CD1c-positive myeloid dendritic cell (primary cell): ENCODE measurements around the gene PAEP.
"Not testable (repeated sequence)": the region's sequence is repeated elsewhere in the genome, so short reads cannot be mapped to it uniquely, and the experiment has no call there.

Experiments
- DNase-seq: peaks from one replicate; pipeline ENCODE4 v3.0.0-alpha.2; 2016; ENCODE audit errors: extremely low spot score

Gene PAEP

GRCh38 chr9:135561391-135562234 lies at the start of gene PAEP:
Gene PAEP (plus strand): TSS chr9:135561756.
- DNase-seq = no peak

GRCh38 chr9:135512241-135512603 lies 49.3 kb upstream of the PAEP start:
- DNase-seq = no peak

DNA sequence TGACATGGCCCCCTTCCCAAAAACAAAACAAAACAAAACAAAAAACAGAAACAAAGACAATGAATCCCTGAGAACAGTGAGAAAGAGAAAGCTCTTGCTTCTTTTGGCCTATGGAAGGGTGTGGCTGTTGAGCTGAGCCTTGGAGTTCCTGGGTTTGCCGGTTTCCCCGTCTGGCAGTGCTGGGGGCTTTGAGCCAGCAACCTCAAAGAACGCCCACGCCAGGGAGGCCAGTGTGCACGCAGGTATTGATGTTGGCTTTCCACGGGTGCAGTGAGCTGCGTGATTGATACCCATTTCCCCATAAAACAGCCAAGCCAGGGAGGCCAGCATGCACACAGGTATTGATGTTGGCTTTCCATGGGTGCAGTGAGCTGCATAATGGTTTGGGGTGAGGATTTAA lies 48.7 kb upstream of the PAEP start:
- no peak for DNase-seq

DNA sequence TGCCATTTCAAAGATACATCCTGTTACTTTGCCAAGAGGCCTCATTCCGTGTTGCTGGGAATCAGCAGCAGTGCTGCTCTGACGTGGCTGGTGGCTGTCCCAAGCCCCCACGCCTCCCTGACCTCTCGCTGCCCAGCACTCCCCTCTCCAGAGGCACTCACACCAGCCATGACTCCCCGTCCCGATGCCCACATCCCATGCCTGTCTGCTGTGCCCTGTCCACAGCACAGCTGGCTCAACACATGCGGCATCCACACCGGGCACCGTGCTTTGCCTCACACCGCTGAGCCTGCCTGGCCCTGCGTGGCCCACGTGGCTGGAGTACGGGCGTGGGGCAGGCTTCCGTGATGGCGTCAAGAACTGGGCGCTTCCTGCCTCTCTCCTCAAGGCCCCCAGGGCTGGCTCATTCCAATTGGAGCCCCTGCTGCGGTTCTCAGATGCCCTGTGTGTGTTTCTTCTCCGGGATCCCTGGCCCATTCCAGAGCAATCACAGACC lies 48.2 kb upstream of the PAEP start:
- no peak for DNase-seq

- DNase-seq = not testable (repeated sequence)
Observed at GRCh38 chr9:135513906-135514305, 47.6 kb upstream of the PAEP start.

DNA sequence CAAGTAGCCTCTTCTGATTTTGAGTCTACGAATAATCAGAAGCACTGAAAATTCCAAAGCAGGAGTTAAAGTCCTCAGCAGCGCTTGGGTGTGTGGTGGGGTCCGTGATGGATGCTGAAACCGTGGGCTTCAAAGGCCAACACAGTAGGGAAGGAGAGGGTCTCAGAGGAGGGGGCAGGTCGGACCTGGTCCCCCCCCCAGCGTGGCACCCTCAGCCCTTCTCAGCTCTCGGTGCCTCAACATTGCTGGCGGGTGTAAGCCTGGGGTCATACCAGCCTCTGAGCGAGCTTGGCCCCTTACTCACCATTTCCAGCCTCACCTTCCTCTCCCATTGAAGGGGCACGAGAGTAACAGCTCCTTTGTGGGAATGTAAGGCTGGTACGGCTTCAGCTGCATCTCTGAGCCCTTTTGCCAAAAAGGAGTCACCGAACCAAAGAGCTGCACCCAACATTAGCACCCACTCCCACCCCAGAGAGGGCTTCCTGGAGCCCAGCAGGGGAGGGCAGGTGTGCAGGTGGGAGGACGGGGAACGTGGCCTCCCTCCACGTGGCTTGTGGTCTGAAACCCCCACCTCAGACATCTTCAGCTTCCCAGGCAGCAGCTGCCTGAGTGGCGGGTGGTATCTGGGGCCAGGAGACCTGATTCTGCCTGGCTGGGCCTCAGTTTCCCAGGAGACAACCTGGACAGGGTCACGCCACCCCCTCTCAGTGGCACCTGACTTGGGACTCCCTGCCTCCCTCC lies 47.0 kb upstream of the PAEP start:
- no peak for DNase-seq

GRCh38 chr9:135515083-135515951 lies 46.2 kb upstream of the PAEP start:
- DNase-seq = no peak

- DNase-seq = no peak
Observed at GRCh38 chr9:135516132-135516860, 45.3 kb upstream of the PAEP start.

DNA sequence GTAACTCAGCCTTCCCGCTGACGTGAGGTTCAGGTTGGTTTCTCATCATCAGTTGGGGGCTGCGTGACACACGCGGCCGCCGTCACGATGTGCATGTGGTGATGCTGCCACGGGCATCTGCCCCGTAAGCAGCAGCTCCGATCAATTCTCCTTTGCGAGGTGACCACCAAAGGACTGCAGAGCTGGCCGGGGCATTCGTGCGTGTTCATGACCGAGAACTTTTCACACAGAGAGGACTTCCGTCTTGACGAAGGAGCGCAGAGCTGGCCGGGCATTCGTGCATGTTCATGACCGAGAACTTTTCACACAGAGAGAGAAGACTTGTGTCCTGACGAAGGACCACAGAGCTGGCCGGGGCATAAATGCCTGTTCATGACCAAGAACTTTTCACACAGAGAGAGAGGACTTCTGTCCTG lies 44.1 kb upstream of the PAEP start:
- DNase-seq = no peak

DNA sequence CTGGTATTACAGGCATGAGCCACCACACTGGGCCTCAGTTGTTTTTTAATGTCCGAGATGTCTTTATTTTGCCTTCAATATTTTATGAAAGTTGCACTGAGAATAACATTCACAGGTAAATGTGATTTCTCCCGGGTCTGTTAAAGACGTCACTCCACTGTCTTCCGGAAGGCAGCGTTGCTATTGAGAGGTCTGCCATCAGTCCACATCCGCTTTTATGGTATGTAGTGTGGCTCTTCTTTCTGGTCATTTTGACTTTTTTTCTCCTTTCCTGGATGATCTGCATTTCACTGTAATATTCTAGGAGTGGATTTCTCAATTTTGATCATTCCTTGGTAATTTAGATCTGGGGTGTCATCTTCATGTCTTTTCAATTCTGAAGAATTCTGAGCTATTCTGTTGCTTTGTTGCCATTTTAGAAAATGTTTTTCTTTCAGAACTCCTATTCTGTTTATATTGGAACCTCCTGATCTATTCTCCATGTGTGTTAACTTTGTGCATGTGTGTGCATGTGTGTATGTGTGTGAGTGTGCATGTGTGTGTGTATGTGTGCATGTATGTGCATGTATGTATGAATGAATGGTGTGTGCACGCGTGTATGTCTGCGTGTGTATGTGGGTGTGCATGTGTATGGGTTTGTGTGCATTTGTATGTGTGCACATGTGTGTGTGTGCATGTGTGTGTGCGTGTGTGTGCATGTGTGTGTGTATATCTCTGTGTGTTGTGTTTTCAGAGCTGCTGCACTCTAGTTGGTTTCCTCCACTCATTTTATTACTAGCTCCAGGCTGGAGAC lies 42.2 kb upstream of the PAEP start:
- DNase-seq = no peak

GRCh38 chr9:135520916-135521607 lies 40.5 kb upstream of the PAEP start, which contains the start of gene LCN1:
Gene LCN1 (plus strand): TSS chr9:135521440. CDS start chr9:135521498, 58 bp downstream.
- DNase-seq = no peak

GRCh38 chr9:135521608-135522095 lies 39.9 kb upstream of the PAEP start:
- DNase-seq = no peak

DNA sequence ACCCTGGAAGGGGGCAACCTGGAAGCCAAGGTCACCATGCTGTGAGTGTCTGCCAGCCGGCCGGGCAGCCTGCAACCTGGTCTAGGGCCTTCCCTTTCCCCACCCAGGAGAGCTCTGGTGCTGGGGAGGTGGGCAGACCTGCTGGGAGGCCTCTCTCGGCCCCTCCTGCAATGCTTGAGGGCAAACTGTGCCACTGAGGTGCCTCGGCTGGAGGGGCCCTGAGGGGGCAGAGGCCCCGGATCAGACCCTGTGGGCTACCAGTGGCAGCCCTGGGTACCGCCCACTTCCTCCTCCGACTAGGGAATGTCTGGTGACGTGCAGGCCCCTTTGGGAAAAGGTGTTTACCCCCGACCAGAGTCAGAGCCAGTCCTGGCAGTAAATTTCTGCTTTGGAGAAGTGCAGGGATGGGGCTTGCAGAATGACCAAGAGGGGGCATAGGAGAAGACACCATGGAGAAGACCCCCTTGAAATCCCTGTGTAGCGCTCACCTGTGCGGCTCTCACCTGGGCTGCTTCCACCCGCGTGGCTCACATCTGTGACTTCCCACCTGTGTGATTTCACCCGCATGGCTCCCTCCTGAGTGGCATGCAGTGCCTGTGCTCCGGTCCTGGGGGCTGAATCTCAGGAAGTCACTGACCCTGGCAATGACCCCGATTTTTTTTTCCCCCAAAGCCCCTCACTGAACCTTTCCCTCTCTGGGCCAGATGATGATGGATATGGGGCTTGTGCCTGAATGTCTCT lies 39.2 kb upstream of the PAEP start:
- no peak for DNase-seq

DNA sequence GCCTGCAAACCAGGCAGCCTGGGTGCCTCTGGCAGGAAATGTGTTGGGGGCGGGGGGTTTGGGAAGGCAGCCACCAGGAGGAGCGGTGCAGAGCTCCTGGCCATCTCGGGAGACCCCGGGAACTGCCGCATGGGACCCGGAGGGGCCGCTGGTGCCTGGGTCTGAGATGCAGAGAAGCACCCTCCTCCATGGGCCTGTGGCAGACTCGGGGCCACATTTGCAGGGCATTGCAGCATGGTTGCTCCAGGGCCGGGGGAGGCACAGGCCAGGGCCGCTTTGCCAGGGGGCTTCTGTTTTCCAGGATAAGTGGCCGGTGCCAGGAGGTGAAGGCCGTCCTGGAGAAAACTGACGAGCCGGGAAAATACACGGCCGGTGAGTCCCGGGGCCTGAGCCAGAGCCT lies 38.6 kb upstream of the PAEP start:
- DNase-seq = no peak

GRCh38 chr9:135523521-135524129 lies 37.9 kb upstream of the PAEP start:
- DNase-seq = no peak

DNA sequence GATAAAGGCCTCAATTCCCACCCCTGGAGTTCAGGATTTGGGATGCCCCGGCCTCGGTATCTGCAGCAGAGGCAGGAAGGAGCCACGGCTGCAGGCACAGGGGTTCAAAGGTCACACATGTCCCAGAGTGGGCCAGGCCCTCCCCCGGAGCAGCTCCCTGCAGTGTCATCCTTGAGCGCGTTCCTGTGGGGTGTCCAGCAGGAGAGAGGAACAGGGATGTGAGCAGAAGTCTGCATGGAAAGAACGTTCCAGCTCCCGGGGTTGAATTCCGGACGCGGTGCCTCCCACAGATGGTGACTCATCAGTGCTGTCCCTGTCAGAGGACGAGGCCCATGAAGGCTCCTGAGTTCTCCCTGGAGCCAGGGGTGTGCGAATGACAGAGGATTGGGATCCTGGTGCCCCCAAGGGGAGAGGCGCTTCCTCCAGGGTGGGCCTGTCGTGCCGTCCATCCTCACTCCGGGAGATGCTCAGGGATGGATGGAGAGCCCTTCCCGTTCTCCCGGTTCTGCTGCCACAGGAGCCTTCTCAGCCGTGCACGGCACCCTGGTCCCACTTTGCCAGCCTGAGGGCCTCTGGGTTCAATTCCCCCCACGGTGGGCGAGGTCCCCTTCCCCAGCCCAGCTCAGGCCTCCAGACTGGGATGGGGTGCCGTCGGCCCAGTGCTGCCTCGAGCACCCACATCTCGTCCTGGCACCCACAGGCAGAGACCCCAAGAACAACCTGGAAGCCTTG lies 37.3 kb upstream of the PAEP start:
- DNase-seq = no peak

DNA sequence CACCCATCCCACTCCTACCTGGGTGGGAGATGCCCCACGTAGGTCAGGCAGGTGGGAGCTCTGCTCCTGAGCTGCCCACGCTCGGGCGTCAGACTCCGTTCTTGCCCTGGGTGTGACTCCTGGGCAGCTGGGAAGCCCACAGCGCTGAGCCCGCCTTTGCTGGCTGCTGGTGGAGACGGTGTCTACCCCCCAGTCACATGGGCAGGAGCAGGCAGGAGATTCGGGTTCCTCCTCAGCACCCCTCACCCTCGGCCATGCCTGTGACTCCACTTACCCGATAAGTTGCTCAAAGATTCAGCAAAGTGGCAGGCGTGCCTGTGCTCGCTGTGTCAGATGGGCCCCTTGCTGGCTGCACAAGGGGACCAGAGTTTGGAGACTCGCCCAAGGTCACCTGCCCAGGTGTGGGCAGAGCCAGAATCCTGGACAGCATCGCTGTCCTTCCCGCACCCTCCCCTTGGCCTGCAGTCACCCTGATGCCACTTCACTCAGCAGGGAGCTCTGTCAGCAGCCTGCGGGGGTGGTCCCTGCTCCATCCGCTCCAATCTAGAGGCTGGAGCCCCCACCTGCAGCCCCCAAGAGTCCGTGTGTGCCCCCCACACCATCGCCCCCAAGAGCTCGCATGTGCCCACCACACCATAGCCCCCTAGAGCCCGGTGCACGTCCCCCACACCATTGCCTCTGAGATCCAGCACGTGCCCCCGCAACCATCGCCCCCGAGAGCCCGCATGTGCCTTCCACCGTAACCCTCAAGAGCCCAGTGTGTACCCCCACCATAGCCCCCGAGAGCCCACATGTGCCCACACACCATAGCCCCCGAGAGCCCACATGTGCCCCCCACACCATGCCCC lies 36.1 kb upstream of the PAEP start:
- DNase-seq = no peak
